Measurements from ENCODE around the gene MARVELD2.

DNA sequence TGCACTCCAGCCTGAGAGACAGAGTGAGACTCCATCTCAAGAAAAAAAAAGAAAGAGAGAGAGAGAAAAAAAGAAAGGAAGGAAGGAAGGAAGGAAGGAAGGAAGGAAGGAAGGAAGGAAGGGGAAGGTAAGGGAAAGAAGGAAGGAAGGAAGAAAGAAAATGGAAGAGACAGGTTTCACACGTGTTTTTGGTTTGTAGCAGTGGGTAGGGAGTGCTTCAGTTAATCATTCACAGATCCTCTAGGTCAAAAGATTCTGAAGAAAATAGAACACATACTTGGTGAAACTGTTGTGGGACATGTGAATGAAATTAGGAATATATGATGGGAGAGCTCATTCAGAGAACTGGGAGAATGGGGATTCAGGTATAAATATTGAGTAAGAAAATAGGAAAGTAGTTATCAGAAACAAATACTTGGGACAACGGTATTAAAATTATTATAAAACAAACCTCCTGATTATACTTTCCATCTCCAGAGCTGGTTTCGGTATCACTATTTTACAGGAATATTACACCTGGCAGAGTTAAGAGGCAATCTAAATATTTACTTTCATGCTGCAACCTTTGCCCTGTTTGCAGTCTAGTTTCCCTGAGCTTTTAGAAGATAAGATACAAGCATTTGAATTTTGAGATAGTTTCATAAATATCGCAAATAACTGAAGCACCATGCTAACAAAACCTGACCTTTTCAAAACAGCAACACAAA is 37.2 kb downstream of the MARVELD2 start:
- TF ChIP-seq GATA2 (IDR thresholded peaks at IDR 0.05; ENCODE audit: low read depth, low read length) (no peak), GATA3 (IDR thresholded peaks at IDR 0.05; ENCODE audit: low read depth, low read length) (no peak)

Measured in SH-SY5Y (cell line).